Keratinocyte (primary cell): ENCODE data around the gene FBXO42. TPM values are rescaled to one million over a fixed set of nuclear protein-coding genes. Genes with fewer than 3 reads are reported as not detected.

Experiments used
- DNase-seq: peaks from one replicate; pipeline ENCODE4 v3.0.0-alpha.2; 2011; ENCODE audit warnings: low read depth, missing footprints, low spot score
- FAIRE-seq: peaks from 2 replicates; lab custom pipeline; 2011; peaks lifted over from hg19 to GRCh38; lab: Jason Lieb, UNC
- H2AFZ ChIP-seq: 2 replicates; pipeline ENCODE4 v1.6.0; 2012; ENCODE audit warnings: low read length, control low read depth, inconsistent platforms; ENCODE audit not compliant: control insufficient read depth
- H3K27ac ChIP-seq: 2 replicates; pipeline ENCODE4 v1.5.1; 2011; ENCODE audit warnings: low read length; ENCODE audit not compliant: control insufficient read depth, insufficient read depth
- H3K27me3 ChIP-seq: 3 replicates; pipeline ENCODE4 v1.6.0; 2011; ENCODE audit warnings: low read length; ENCODE audit not compliant: control insufficient read depth, insufficient read depth; ENCODE audit errors: extremely low read depth
- H3K36me3 ChIP-seq, 2 experiments: 2 replicates in 1 of 2; 3 replicates in 1 of 2; pipeline ENCODE4 v1.5.1; 2011; ENCODE audit warnings: low read length in 2 of 2, mild to moderate bottlenecking in 1 of 2; ENCODE audit not compliant: control insufficient read depth in 2 of 2, insufficient read depth in 2 of 2; ENCODE audit errors: extremely low read depth in 1 of 2
- H3K4me1 ChIP-seq: 3 replicates; pipeline ENCODE4 v1.5.1; 2011; ENCODE audit warnings: low read length; ENCODE audit not compliant: control insufficient read depth, insufficient read depth; ENCODE audit errors: extremely low read depth
- H3K4me2 ChIP-seq: 3 replicates; pipeline ENCODE4 v1.6.0; 2011; ENCODE audit warnings: low read depth, low read length; ENCODE audit not compliant: control insufficient read depth, insufficient read depth; ENCODE audit errors: extremely low read depth
- H3K4me3 ChIP-seq, 3 experiments: fragments of 200-600 bp in 1 of 3; sonication (generic) in 1 of 3; 2 replicates in 2 of 3; 3 replicates in 1 of 3; pipeline ENCODE4 v1.5.1; 2011 to 2016; ENCODE audit warnings: low read length in 3 of 3, mild to moderate bottlenecking in 3 of 3, control low read depth in 2 of 3, inconsistent platforms in 1 of 3, low read depth in 1 of 3, mixed read lengths in 1 of 3, mixed run types in 1 of 3, moderate library complexity in 1 of 3; ENCODE audit not compliant: control insufficient read depth in 2 of 3, insufficient read depth in 2 of 3; ENCODE audit errors: extremely low read depth in 1 of 3
- H3K79me2 ChIP-seq: 2 replicates; pipeline ENCODE4 v1.6.0; 2012; ENCODE audit warnings: low read length; ENCODE audit not compliant: control insufficient read depth, insufficient read depth
- H3K9ac ChIP-seq: 3 replicates; pipeline ENCODE4 v1.6.0; 2011; ENCODE audit warnings: low read length; ENCODE audit not compliant: control insufficient read depth, insufficient read depth; ENCODE audit errors: extremely low read depth
- H3K9me1 ChIP-seq: 3 replicates; pipeline ENCODE4 v1.6.0; 2011; ENCODE audit warnings: low read length; ENCODE audit not compliant: control insufficient read depth, insufficient read depth; ENCODE audit errors: extremely low read depth
- H3K9me3 ChIP-seq: 2 replicates; pipeline ENCODE4 v1.5.1; 2012; ENCODE audit warnings: low read depth, low read length; ENCODE audit not compliant: control insufficient read depth
- H4K20me1 ChIP-seq: 3 replicates; pipeline ENCODE4 v1.6.0; 2011; ENCODE audit warnings: low read length; ENCODE audit not compliant: control insufficient read depth, insufficient read depth; ENCODE audit errors: extremely low read depth
- EZH2 ChIP-seq: IDR thresholded peaks from one replicate; pipeline ENCODE4 v1.6.1; 2012; ENCODE audit warnings: inconsistent platforms, mild to moderate bottlenecking, low read length, moderate library complexity
- dilution Hi-C: fragments of 300-500 bp; cut with MboI; formaldehyde crosslinking; loops from one replicate; pipeline ENCODE4 v1.7.0; 2020; ENCODE audit warnings: low sequenced_read_pairs; ENCODE audit not compliant: extremely low pct_ligation_motif_present
- polyA plus RNA-seq, 5 experiments: library from polyadenylated mRNA; depleted of rRNA in 3 of 5; stranded (reverse) in 3 of 5; stranded (forward) in 1 of 5; unstranded in 1 of 5; fragments of >200 nt; gene quantifications; 1 replicate in 1 of 5; 2 replicates in 3 of 5; 3 replicates in 1 of 5; pipeline versions ENCODE4 v1.2.1 to v1.2.3, GENCODE V29; 2011 to 2012; ENCODE audit warnings: missing spikeins in 2 of 5, low read depth in 1 of 5, low replicate concordance in 1 of 5
- TF ChIP-seq, protein P1 (sequence below), 3 experiments: IDR thresholded peaks in 1 of 3; conservative IDR thresholded peaks in 1 of 3; optimal IDR thresholded peaks in 1 of 3; 2 replicates in 2 of 3; 3 replicates in 1 of 3; pipeline versions ENCODE3 to v1.5.1; 2011; ENCODE audit warnings: low read length in 3 of 3, mild to moderate bottlenecking in 3 of 3, moderate library complexity in 2 of 3, control low read depth in 1 of 3, inconsistent platforms in 1 of 3; ENCODE audit not compliant: insufficient read depth in 2 of 3; ENCODE audit errors: extremely low read depth in 1 of 3

FBXO42 gene
- polyA plus RNA-seq, 1 donor (not counting 4 experiments of a cell fraction or from before 2014, with no cell fraction given): 14.1 TPM

DNA sequence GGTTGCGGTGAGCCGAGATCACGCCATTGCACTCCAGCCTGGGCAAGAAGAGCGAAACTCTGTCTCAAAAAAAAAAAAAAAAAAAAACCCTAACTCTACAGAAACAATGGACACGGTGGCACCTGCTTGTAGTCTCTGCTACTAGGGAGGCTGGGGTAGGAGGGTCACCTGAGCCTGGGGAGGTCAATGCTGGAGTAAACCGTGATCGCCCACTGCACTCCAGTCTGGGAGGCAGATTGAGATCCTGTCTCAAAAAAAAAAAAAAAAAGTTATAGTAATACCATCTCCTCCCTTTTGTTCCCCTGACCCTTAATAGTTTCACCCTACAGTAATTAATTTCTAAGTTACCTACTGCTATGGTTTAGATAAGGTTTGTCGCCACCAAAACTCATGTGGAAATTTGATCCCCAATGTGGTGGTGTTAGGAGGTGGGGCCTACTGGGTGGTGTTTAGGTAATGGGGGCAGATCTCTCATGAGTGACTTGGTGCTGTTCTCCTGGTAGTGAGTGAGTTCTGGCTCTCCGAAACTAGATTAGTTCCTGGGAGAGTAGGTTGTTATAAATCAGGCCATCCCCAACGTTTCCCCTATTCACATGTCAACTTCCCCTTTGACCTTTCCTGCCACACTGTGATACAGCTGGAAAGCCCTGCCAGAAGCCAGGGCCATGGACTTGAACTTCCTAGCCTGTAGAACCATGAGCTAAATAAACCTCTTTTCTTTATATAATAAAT lies 9.8 kb downstream of the FBXO42 start:
- no peak for FAIRE-seq

DNA sequence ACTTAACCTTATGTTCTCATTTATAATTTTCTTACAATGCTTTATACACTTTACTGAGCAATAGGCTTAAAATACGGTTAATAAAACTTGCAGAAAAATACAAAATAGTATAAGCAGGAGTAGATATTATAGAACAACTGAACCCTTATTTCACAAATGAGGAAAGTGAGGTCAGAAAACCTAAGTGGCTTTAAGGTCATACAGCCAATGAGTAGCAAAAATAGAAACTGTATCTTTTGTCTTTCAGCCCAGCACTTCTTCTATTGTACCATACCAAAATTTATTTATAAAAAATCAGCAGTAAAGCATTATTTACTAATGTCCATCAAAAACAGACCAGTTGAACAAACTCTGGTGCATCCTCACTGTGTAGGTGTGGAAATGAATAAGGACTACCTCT lies 11.6 kb downstream of the FBXO42 start:
- FAIRE-seq: no peak
- peaks cover 57% of the 10 kb centered on the region for H3K79me2 ChIP-seq

More for the DNA sequence above, 9.8 kb downstream of the FBXO42 start:
- no peaks in the 10 kb centered on the region for H3K4me1 ChIP-seq
- H3K9me1 ChIP-seq: peaks cover 3% of the 10 kb centered on the region
- H3K4me2 ChIP-seq: no peak overlapping the region
- H3K27ac ChIP-seq: no peak overlapping the region
- H4K20me1 ChIP-seq: no peaks in the 10 kb centered on the region
- H3K4me3 ChIP-seq: no peak overlapping the region
- H3K9ac ChIP-seq: no peak overlapping the region
- TF ChIP-seq, protein P1, sequence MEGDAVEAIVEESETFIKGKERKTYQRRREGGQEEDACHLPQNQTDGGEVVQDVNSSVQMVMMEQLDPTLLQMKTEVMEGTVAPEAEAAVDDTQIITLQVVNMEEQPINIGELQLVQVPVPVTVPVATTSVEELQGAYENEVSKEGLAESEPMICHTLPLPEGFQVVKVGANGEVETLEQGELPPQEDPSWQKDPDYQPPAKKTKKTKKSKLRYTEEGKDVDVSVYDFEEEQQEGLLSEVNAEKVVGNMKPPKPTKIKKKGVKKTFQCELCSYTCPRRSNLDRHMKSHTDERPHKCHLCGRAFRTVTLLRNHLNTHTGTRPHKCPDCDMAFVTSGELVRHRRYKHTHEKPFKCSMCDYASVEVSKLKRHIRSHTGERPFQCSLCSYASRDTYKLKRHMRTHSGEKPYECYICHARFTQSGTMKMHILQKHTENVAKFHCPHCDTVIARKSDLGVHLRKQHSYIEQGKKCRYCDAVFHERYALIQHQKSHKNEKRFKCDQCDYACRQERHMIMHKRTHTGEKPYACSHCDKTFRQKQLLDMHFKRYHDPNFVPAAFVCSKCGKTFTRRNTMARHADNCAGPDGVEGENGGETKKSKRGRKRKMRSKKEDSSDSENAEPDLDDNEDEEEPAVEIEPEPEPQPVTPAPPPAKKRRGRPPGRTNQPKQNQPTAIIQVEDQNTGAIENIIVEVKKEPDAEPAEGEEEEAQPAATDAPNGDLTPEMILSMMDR (optimal IDR thresholded peaks at IDR 0.05 in 1 of 3, IDR thresholded peaks at IDR 0.05 in 1 of 3, conservative IDR thresholded peaks at IDR 0.05 in 1 of 3; ENCODE audit: extremely low read depth in 1 of 3, insufficient read depth in 2 of 3, low read length in 3 of 3): no peak
- TF ChIP-seq EZH2: no peak
- H2AFZ ChIP-seq: no peak overlapping the region
- no peaks in the 10 kb centered on the region for H3K9me3 ChIP-seq
- no peak for DNase-seq
- dilution Hi-C loops: no loop called here
- H3K79me2 ChIP-seq: peaks cover 66% of the 10 kb centered on the region
- H3K36me3 ChIP-seq: peaks cover 0 to 3% of the 10 kb centered on the region in 2 experiments
- H3K27me3 ChIP-seq: no peaks in the 10 kb centered on the region

More for the DNA sequence above, 11.6 kb downstream of the FBXO42 start:
- Histone ChIP-seq H3K4me3 (no peak overlapping the region), H3K27ac (no peak overlapping the region), H3K9ac (no peak overlapping the region), H3K4me1 (no peaks in the 10 kb centered on the region), H4K20me1 (no peaks in the 10 kb centered on the region), H3K27me3 (no peaks in the 10 kb centered on the region), H3K4me2 (no peak overlapping the region), H3K36me3 (peaks cover 0 to 3% of the 10 kb centered on the region in 2 experiments), H3K9me3 (no peaks in the 10 kb centered on the region), H2AFZ (no peak overlapping the region), H3K9me1 (no peaks in the 10 kb centered on the region)
- TF ChIP-seq, protein P1 (optimal IDR thresholded peaks at IDR 0.05 in 1 of 3, IDR thresholded peaks at IDR 0.05 in 1 of 3, conservative IDR thresholded peaks at IDR 0.05 in 1 of 3; ENCODE audit: extremely low read depth in 1 of 3, insufficient read depth in 2 of 3, low read length in 3 of 3): no peak
- no peak for TF ChIP-seq EZH2
- DNase-seq: no peak
- dilution Hi-C loops: no loop called here
